OCI-LY7 (cell line): ENCODE measurements around the gene SLC5A5. TPM values are rescaled to one million over a fixed set of nuclear protein-coding genes. Genes with fewer than 3 reads are reported as not detected.

Experiments
- BruUV-seq: library from RNA; stranded (reverse); fragments of 400-500 nt; replicated peaks from 2 replicates; lab custom pipeline; 2021; lab: Mats Ljungman, UMichigan
- CTCF ChIA-PET: fragments of 300-600 bp; sonication (Branson Sonifier 250); formaldehyde crosslinking; loops from one replicate; lab custom pipeline; 2022; ENCODE audit warnings: antibody characterized with exemption; ENCODE audit not compliant: unreplicated experiment; lab: Charles Lee
- POLR2A ChIA-PET: fragments of 300-600 bp; sonication (Branson Sonifier 250); formaldehyde crosslinking; loops from one replicate; lab custom pipeline; 2022; ENCODE audit warnings: antibody characterized with exemption; lab: Charles Lee
- DNase-seq: peaks from one replicate; pipeline ENCODE4 v3.0.0-alpha.2; 2015; ENCODE audit warnings: low spot score
- H2AFZ ChIP-seq: fragments of 200-600 bp; sonication (generic), shearing (Covaris generic); 2 replicates; pipeline ENCODE4 v1.6.1; 2014; ENCODE audit warnings: mild to moderate bottlenecking, antibody characterized with exemption, low read length, moderate library complexity
- H3K27ac ChIP-seq: fragments of 200-600 bp; sonication (generic); 2 replicates; pipeline ENCODE4 v1.5.1; 2014; ENCODE audit warnings: mixed run types, low read depth, mild to moderate bottlenecking, moderate library complexity, low read length, inconsistent platforms; ENCODE audit not compliant: poor library complexity, severe bottlenecking
- H3K36me3 ChIP-seq: fragments of 200-600 bp; sonication (generic); 2 replicates; pipeline ENCODE4 v1.6.1; 2014; ENCODE audit warnings: mild to moderate bottlenecking, antibody characterized with exemption, low read length, moderate library complexity, mixed read lengths; ENCODE audit not compliant: insufficient read depth
- H3K4me1 ChIP-seq: fragments of 200-600 bp; sonication (generic); 2 replicates; pipeline ENCODE4 v1.5.1; 2014; ENCODE audit warnings: mild to moderate bottlenecking, low read length; ENCODE audit not compliant: insufficient read depth, poor library complexity, severe bottlenecking
- H3K4me2 ChIP-seq: fragments of 200-600 bp; sonication (generic); 2 replicates; pipeline ENCODE4 v1.6.1; 2014; ENCODE audit warnings: mild to moderate bottlenecking, low read length
- H3K4me3 ChIP-seq: fragments of 200-600 bp; sonication (generic); 2 replicates; pipeline ENCODE4 v1.5.1; 2014; ENCODE audit warnings: mild to moderate bottlenecking, low read depth, low read length; ENCODE audit not compliant: poor library complexity, severe bottlenecking
- H3K79me2 ChIP-seq: fragments of 200-600 bp; sonication (generic); 2 replicates; pipeline ENCODE4 v1.6.1; 2016; ENCODE audit warnings: low read depth, mild to moderate bottlenecking, low read length, moderate library complexity, mixed read lengths; ENCODE audit not compliant: insufficient read depth
- H3K9me2 ChIP-seq: fragments of 200-600 bp; sonication (generic); 2 replicates; pipeline ENCODE4 v1.6.1; 2016; ENCODE audit warnings: mild to moderate bottlenecking, low read length, mixed read lengths; ENCODE audit not compliant: insufficient read depth
- H3K9me3 ChIP-seq: fragments of 200-600 bp; sonication (generic); 2 replicates; pipeline ENCODE4 v1.6.1; 2014; ENCODE audit warnings: mild to moderate bottlenecking, mixed run types, low read length, mixed read lengths
- H4K20me1 ChIP-seq: fragments of 200-600 bp; sonication (generic); 2 replicates; pipeline ENCODE4 v1.6.1; 2014; ENCODE audit warnings: mild to moderate bottlenecking, antibody characterized with exemption, low read length, moderate library complexity, mixed read lengths; ENCODE audit not compliant: insufficient read depth
- EZH2phosphoT487 ChIP-seq: fragments of 200-600 bp; sonication (generic); IDR thresholded peaks from 2 replicates; pipeline ENCODE4 v1.6.1; 2018; ENCODE audit warnings: low read depth, borderline replicate concordance, mild to moderate bottlenecking, mixed run types, antibody characterized with exemption, low read length, moderate library complexity, mixed read lengths
- intact Hi-C: fragments of 100-400 bp; cut with micrococcal nuclease; formaldehyde crosslinking; loops from one replicate; pipeline ENCODE4 v1.10.0; 2022; ENCODE audit not compliant: unreplicated experiment
- total RNA-seq, 2 experiments: library from RNA; depleted of rRNA in 1 of 2; stranded (reverse); fragments of >200 nt in 1 of 2; shearing (Covaris generic) in 1 of 2; gene quantifications; 2 replicates each; pipeline ENCODE4 v1.2.3, GENCODE V29; 2014 to 2022
- TF ChIP-seq, protein P1 (sequence below): fragments of 200-600 bp; sonication (generic); conservative IDR thresholded peaks from 2 replicates; pipeline ENCODE4 v1.5.1; 2014; ENCODE audit warnings: mild to moderate bottlenecking, antibody characterized with exemption, low read length, moderate library complexity, mixed read lengths

Gene SLC5A5
- total RNA-seq, 2 experiments from 2014 or later: 0.03 TPM; not detected in 1

DNA sequence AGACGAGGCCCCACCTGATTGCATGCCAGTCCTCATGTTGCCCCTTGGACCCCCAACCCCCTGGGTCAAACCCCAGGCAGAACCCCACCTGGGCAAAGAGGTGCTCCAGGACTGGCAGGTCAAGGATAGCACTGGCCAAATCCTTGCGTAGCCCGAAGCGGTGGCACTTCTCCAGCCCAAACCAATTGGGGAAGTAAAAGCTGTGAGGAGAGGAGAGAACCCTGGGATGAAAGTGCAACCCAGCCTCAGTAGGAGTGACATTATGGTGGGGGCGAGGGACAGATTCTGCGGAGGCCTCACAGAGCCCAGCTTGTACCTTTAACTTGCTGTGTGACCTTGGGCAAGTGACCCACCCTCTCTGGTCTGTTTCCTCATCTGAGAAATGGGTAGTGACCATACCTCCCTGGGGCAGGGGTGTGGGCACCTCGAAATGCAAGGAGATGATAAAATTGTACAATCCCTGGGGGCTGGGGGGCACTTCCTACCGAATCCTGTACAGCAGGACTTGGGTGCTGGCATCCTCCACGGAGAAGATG lies 28.4 kb upstream of the SLC5A5 start:
- intact Hi-C loops: no loop called here
- POLR2A ChIA-PET: no interaction called here
- Histone ChIP-seq H3K4me2 (no peak overlapping the region), H4K20me1 (no peaks in the 10 kb centered on the region), H3K36me3 (peaks cover 12% of the 10 kb centered on the region), H3K4me1 (peaks cover 14% of the 10 kb centered on the region), H3K9me2 (no peaks in the 10 kb centered on the region), H3K9me3 (no peaks in the 10 kb centered on the region), H2AFZ (no peak overlapping the region), H3K27ac (no peak overlapping the region), H3K79me2 (no peaks in the 10 kb centered on the region), H3K4me3 (no peak overlapping the region)
- TF ChIP-seq EZH2phosphoT487: no peak
- TF ChIP-seq, protein P1, sequence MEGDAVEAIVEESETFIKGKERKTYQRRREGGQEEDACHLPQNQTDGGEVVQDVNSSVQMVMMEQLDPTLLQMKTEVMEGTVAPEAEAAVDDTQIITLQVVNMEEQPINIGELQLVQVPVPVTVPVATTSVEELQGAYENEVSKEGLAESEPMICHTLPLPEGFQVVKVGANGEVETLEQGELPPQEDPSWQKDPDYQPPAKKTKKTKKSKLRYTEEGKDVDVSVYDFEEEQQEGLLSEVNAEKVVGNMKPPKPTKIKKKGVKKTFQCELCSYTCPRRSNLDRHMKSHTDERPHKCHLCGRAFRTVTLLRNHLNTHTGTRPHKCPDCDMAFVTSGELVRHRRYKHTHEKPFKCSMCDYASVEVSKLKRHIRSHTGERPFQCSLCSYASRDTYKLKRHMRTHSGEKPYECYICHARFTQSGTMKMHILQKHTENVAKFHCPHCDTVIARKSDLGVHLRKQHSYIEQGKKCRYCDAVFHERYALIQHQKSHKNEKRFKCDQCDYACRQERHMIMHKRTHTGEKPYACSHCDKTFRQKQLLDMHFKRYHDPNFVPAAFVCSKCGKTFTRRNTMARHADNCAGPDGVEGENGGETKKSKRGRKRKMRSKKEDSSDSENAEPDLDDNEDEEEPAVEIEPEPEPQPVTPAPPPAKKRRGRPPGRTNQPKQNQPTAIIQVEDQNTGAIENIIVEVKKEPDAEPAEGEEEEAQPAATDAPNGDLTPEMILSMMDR: no peak
- no peak for DNase-seq
- CTCF ChIA-PET: no interaction called here
- no TSS peak for BruUV-seq

DNA sequence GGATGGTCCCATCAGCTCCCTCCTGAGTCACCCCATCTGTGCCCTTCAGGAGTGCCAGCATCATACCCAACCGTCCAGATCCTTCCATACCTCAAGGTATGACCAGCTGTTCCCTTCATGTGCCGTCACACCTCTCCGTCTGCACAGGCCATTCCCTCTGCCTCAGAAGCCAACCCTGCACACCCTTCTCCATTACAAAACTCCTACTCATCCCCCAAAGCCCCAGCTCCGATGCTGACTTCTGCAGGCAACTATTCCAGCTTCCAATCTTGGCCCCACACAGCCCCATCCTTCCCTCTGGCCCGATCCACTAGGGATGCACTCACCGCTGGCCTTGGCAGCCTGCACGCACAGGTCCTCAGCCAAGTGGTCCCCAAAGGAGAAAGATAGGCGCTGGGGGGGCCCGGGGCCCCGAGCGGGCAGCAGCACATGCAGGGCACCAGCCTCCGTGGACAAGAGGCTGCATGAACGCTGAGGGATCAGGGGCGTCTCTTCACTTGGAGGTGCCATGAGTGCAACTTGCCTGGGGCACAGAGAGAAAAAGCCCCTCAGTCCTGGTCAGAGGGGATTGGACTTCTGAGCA lies 27.7 kb upstream of the SLC5A5 start:
- Histone ChIP-seq H3K9me2 (no peaks in the 10 kb centered on the region), H3K36me3 (peaks cover 11% of the 10 kb centered on the region), H3K4me1 (peaks cover 21% of the 10 kb centered on the region), H3K4me2 (no peak overlapping the region), H4K20me1 (no peaks in the 10 kb centered on the region), H3K27ac (no peak overlapping the region), H3K9me3 (no peaks in the 10 kb centered on the region), H3K79me2 (no peaks in the 10 kb centered on the region), H3K4me3 (no peak overlapping the region), H2AFZ (no peak overlapping the region)
- DNase-seq: no peak
- no TSS peak for BruUV-seq
- ChIA-PET CTCF (no interaction called here), POLR2A (no interaction called here)
- TF ChIP-seq EZH2phosphoT487: no peak
- TF ChIP-seq, protein P1: no peak
- intact Hi-C loops: no loop called here

DNA sequence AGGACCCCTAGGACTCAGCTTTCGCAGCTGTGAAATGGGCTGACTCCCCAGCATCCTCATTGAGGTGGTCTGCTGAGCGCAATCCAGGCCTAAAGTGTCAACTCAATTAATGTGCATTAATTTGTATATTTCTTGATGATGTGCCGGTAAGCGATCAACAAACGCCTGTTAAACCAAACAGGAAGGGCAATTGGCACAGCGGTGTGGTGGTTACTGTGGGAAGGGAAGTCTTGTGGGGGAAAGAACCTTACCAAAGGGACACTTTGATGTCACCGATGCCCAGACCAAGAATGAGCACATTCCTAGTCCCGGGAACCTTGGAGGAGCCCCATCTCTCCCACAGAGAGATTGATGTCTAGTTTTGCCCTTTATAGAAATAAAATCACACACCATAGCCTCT lies 25.6 kb upstream of the SLC5A5 start:
- peak overlapping the region; percentile 72; the same call in 1 of the 2 replicates for H3K4me2 ChIP-seq
- POLR2A ChIA-PET: interaction anchor here (2.3 kb wide), 1 partner anchor 13 kb away, joined by 11 read pairs; the partner anchor contains the start of gene RPL18A
- H3K36me3 ChIP-seq: peaks cover 8% of the 10 kb centered on the region
- no peaks in the 10 kb centered on the region for H3K9me3 ChIP-seq
- CTCF ChIA-PET: interaction anchor here (0.6 kb wide), 1 partner anchor 9 kb away, joined by 4 read pairs; no protein-coding TSS in a partner anchor
- TF ChIP-seq EZH2phosphoT487: no peak
- TF ChIP-seq, protein P1: no peak
- no peak overlapping the region for H3K4me3 ChIP-seq
- TSS peak; percentile 72 for BruUV-seq
- intact Hi-C loops: no loop called here
- H3K79me2 ChIP-seq: no peaks in the 10 kb centered on the region
- H3K27ac ChIP-seq: no peak overlapping the region
- no peak overlapping the region for H2AFZ ChIP-seq
- no peaks in the 10 kb centered on the region for H4K20me1 ChIP-seq
- H3K9me2 ChIP-seq: no peaks in the 10 kb centered on the region
- no peak for DNase-seq
- H3K4me1 ChIP-seq: peaks cover 41% of the 10 kb centered on the region
